K562 (cell line): ENCODE results near the gene CDCA4. TPM values are rescaled to one million over a fixed set of nuclear protein-coding genes. Genes with fewer than 3 reads are reported as not detected.

Experiments
- ATAC-seq: fragments of 200-7000 bp; cut with Tn5 transposase; 3 replicates; pipeline ENCODE4 v1.9.1; 2020; ENCODE audit warnings: moderate library complexity
- BruUV-seq: library from RNA; stranded (reverse); fragments of 400-500 nt; replicated peaks from 2 replicates; lab custom pipeline; 2021; lab: Mats Ljungman, UMichigan
- CTCF ChIA-PET: fragments of 300-600 bp; formaldehyde crosslinking; extraction: SDS; loops from one replicate; lab custom pipeline; 2021; ENCODE audit warnings: low intra/inter-chr PET ratio; lab: Yijun Ruan, JAX
- POLR2A ChIA-PET: fragments of 300-600, 350-650 bp; sonication (Branson Sonifier 250); formaldehyde crosslinking; extraction: SDS; loops from one replicate; lab custom pipeline; 2021; ENCODE audit warnings: antibody characterized with exemption, inconsistent platforms; lab: Yijun Ruan, JAX
- DNase-seq, 4 experiments: peaks; one replicate each; pipeline versions ENCODE4 v3.0.0 to v3.0.0-alpha.2; 2011 to 2018; ENCODE audit warnings: low spot score in 3 of 4, mixed read lengths in 3 of 4; ENCODE audit errors: extremely low read depth in 1 of 4
- FAIRE-seq: peaks from 2 replicates; lab custom pipeline; 2011; peaks lifted over from hg19 to GRCh38; lab: Jason Lieb, UNC
- H2AFZ ChIP-seq: 2 replicates; pipeline ENCODE4 v1.6.0; 2011; ENCODE audit warnings: low read depth, low read length, control low read depth, inconsistent platforms
- H3K27ac ChIP-seq: fragments of 200-600 bp; 3 replicates; pipeline ENCODE4 v1.8.0; 2011; ENCODE audit warnings: low read depth, mild to moderate bottlenecking, control low read depth, inconsistent platforms, low read length, moderate library complexity, mixed read lengths; ENCODE audit errors: extremely low read depth
- H3K27me3 ChIP-seq, 2 experiments: fragments of 300-600 bp in 1 of 2; 2 replicates in 1 of 2; 3 replicates in 1 of 2; pipeline versions ENCODE4 v1.6.0 to v1.8.0; 2011; ENCODE audit warnings: inconsistent platforms in 2 of 2, low read length in 2 of 2, mild to moderate bottlenecking in 1 of 2, mixed read lengths in 1 of 2, moderate library complexity in 1 of 2; ENCODE audit not compliant: control insufficient read depth in 2 of 2, insufficient read depth in 2 of 2
- H3K36me3 ChIP-seq: fragments of 300-600 bp; 3 replicates; pipeline ENCODE4 v1.8.0; 2011; ENCODE audit warnings: mild to moderate bottlenecking, low read length, inconsistent platforms; ENCODE audit not compliant: control insufficient read depth, insufficient read depth
- H3K4me1 ChIP-seq, 2 experiments: fragments of 200-600 bp in 1 of 2; replicated peaks in 1 of 2; 2 replicates in 1 of 2; 3 replicates in 1 of 2; pipeline versions ENCODE4 v1.5.1 to v1.8.0; 2011; ENCODE audit warnings: inconsistent platforms in 2 of 2, low read length in 2 of 2, mild to moderate bottlenecking in 1 of 2, mixed read lengths in 1 of 2, moderate library complexity in 1 of 2; ENCODE audit not compliant: control insufficient read depth in 2 of 2, insufficient read depth in 2 of 2
- H3K4me2 ChIP-seq: 2 replicates; pipeline ENCODE4 v1.6.1; 2011; ENCODE audit warnings: low read length, control low read depth, inconsistent platforms, mixed read lengths; ENCODE audit not compliant: insufficient read depth
- H3K4me3 ChIP-seq: fragments of 200-600 bp; sonication (generic), shearing (Covaris generic); 2 replicates; pipeline ENCODE4 v1.5.1; 2016; ENCODE audit warnings: control low read depth, inconsistent platforms
- H3K79me2 ChIP-seq: fragments of 200-600 bp; 3 replicates; pipeline ENCODE4 v1.8.0; 2011; ENCODE audit warnings: low read length, inconsistent platforms; ENCODE audit not compliant: control insufficient read depth, insufficient read depth
- H3K9ac ChIP-seq, 2 experiments: 2 replicates each; pipeline versions ENCODE4 v1.6.0 to v1.6.1; 2011; ENCODE audit warnings: low read depth in 2 of 2, low read length in 2 of 2, control low read depth in 1 of 2, inconsistent platforms in 1 of 2, mild to moderate bottlenecking in 1 of 2, mixed read lengths in 1 of 2; ENCODE audit not compliant: insufficient read depth in 1 of 2
- H3K9me1 ChIP-seq: one replicate; pipeline ENCODE4 v1.6.0; 2011; ENCODE audit warnings: inconsistent platforms, mild to moderate bottlenecking, low read length, moderate library complexity; ENCODE audit not compliant: control insufficient read depth, insufficient read depth
- H3K9me3 ChIP-seq: replicated peaks from 2 replicates; pipeline ENCODE4 v1.5.1; 2011; ENCODE audit warnings: low read depth, low read length, inconsistent platforms; ENCODE audit not compliant: control insufficient read depth, insufficient read depth
- H4K20me1 ChIP-seq: replicated peaks from 2 replicates; pipeline ENCODE4 v1.6.1; 2011; ENCODE audit warnings: low read length, inconsistent platforms, mixed read lengths; ENCODE audit not compliant: control insufficient read depth, insufficient read depth
- ARNT ChIP-seq, 2 experiments: fragments of 450-650 bp; IDR thresholded peaks; 2 replicates each; pipeline ENCODE4 v1.6.1; 2016; ENCODE audit warnings: mild to moderate bottlenecking in 1 of 2
- KAT7 ChIP-seq: sonication (generic); formaldehyde crosslinking; IDR thresholded peaks from 2 replicates; pipeline ENCODE4 v1.8.0; 2022; ENCODE audit warnings: missing genetic modification reagents, mild to moderate bottlenecking, borderline replicate concordance
- NFATC3 ChIP-seq: fragments of 450-650 bp; IDR thresholded peaks from 2 replicates; pipeline ENCODE4 v1.6.1; 2017; ENCODE audit warnings: mild to moderate bottlenecking
- PTRF ChIP-seq: fragments of 450-650 bp; IDR thresholded peaks from 2 replicates; pipeline ENCODE4 v1.6.1; 2016; ENCODE audit warnings: mild to moderate bottlenecking, missing genetic modification characterization, missing compliant biosample characterization
- ZNF232 ChIP-seq: sonication (generic); formaldehyde crosslinking; IDR thresholded peaks from 2 replicates; pipeline ENCODE4 v1.8.0; 2022; ENCODE audit warnings: mild to moderate bottlenecking, missing genetic modification reagents
- ZNF311 ChIP-seq: fragments of 250-450 bp; sonication (Bioruptor Pico); IDR thresholded peaks from 2 replicates; pipeline ENCODE4 v1.4.0; 2020; ENCODE audit warnings: mild to moderate bottlenecking, moderate library complexity
- ZNF830 ChIP-seq: fragments of 250-450 bp; sonication (Bioruptor Pico); IDR thresholded peaks from 2 replicates; pipeline ENCODE4 v1.5.0; 2021; ENCODE audit warnings: mild to moderate bottlenecking
- WGBS: fragments of 100-300 bp; shearing (Covaris generic); methylation state at CpG from one replicate; pipeline ENCODE4 v1.1.6; 2016; ENCODE audit warnings: low coverage, mixed read lengths; ENCODE audit not compliant: insufficient coverage; ENCODE audit errors: missing lambda C conversion rate; 5-methylcytosine and 5-hydroxymethylcytosine counted together
- in situ Hi-C: fragments of 300-500 bp; cut with MboI; formaldehyde crosslinking; loops from 4 replicates; pipeline ENCODE4 v1.15.0; 2018; ENCODE audit warnings: inconsistent platforms, mixed read lengths
- intact Hi-C: fragments of 100-400 bp; cut with micrococcal nuclease; formaldehyde crosslinking; loops from 2 replicates; pipeline ENCODE4 v1.14.2; 2022
- polyA plus RNA-seq, 8 experiments: library from polyadenylated mRNA; depleted of rRNA in 4 of 8; stranded (reverse) in 5 of 8; unstranded in 3 of 8; fragments of >200 nt; fragmentation: Nextera tagmentation in 2 of 8; fragmentation: Illumina TruSeq in 1 of 8; extraction: Ambion mirVana in 2 of 8; extraction: Trizol in 1 of 8; gene quantifications; 2 replicates each; pipeline versions ENCODE4 v1.2.1 to v1.2.3, GENCODE V29; 2011 to 2014; ENCODE audit warnings: inconsistent platforms in 1 of 8, missing spikeins in 1 of 8
- total RNA-seq, 7 experiments: library from RNA; depleted of rRNA in 6 of 7; stranded (reverse); fragments of >200 nt in 6 of 7; fragmentation: Illumina TruSeq in 2 of 7; extraction: Trizol in 2 of 7; gene quantifications; 2 replicates each; pipeline versions ENCODE4 v1.2.1 to v1.2.3, GENCODE V29; 2011 to 2021; ENCODE audit warnings: low replicate concordance in 1 of 7
- TF ChIP-seq, protein P1 (sequence below): fragments of 250-450 bp; sonication (Bioruptor Pico); IDR thresholded peaks from 2 replicates; pipeline ENCODE4 v1.9.0; 2021; ENCODE audit warnings: mild to moderate bottlenecking
- TF ChIP-seq, protein P2 (sequence below): fragments of 450-650 bp; formaldehyde crosslinking; IDR thresholded peaks from 2 replicates; pipeline ENCODE4 v1.4.0; 2020; ENCODE audit warnings: mild to moderate bottlenecking, moderate library complexity
- TF ChIP-seq, protein P3 (sequence below): fragments of 250-450 bp; sonication (Bioruptor Pico); IDR thresholded peaks from 2 replicates; pipeline ENCODE4 v1.4.0; 2020

CDCA4 gene
- total and polyA plus RNA-seq, 9 of the 15 experiments (the other 6 are each of a cell fraction or from before 2014, with no cell fraction given): 6.6 to 44.2 (median 23.0) TPM

DNA sequence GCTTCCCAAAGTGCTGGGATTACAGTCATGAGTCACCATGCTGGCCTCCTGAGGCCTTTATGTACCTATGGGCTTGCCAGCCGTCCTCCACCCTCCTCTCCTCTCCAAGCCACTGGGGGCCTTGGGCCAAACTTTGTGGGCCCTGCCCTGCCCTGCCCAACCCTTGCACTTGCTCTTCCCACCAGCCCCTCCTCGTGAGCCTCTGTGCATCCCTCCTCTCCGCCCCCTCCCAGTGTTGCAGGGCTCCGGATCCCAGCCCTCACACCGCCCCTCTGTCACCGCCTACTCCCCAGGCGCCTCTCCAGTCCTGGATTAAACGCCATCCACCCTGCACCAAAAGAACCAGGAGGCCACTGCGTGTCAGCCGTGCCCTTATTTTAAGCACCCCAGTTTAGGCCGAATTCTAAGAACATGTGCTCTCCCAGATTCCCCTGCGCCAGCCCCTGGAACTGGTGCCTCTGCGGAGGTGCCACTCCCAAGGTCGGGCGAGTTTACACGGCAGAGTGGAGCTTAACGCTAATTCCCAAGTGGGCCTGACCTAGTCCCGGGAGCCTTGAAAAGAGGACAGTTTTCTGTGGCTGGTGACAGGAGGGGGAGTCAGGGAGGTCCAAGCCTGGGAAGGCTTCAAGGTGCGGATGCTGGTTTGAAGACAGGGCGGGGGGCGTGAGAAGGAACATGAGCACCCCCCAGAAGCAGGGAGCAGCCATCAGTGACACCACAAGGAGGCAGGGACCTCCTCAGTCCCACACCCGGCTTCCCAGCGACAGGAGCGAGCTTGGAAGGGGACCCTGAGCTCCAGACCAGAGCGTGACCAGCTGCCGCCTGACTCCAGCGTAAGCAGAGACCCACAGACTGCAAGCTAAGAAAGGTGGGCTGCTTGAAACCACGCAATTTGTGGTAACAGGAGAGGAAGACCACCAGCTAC lies 21.2 kb upstream of the CDCA4 start:
- Histone ChIP-seq H3K36me3 (no peaks in the 10 kb centered on the region), H3K9ac (no peak overlapping the region; a peak in 1 of 4 replicates), H3K9me1 (no peaks in the 10 kb centered on the region), H3K4me3 (no peak overlapping the region), H4K20me1 (no peaks in the 10 kb centered on the region), H3K27me3 (peaks cover 0 to 8% of the 10 kb centered on the region in 2 experiments; a peak in 4 of 5 replicates), H3K79me2 (no peaks in the 10 kb centered on the region), H3K27ac (no peak overlapping the region), H3K4me2 (no peak overlapping the region), H2AFZ (no peak overlapping the region), H3K9me3 (no peaks in the 10 kb centered on the region), H3K4me1 (peaks cover 0 to 13% of the 10 kb centered on the region in 2 experiments; a peak in 2 of 5 replicates)
- ATAC-seq (no peak), DNase-seq (peak in 1 of 4 experiments; percentile 2), FAIRE-seq (no peak)
- in situ Hi-C loops: no loop called here
- intact Hi-C loops: no loop called here
- ChIA-PET CTCF (interaction anchor here (1.0 kb wide), 1 partner anchor 64 kb away, joined by 3 read pairs; the partner anchor contains the start of gene AHNAK2), POLR2A (interaction anchor here (0.6 to 1.1 kb wide), 4 partner anchors 11 to 150 kb away, joined by 3 to 5 read pairs (median 3); no protein-coding TSS in a partner anchor)
- no TSS peak for BruUV-seq
- 34% methylated on average over 17 of the region's 28 CpGs for WGBS
- TF ChIP-seq, protein P1, sequence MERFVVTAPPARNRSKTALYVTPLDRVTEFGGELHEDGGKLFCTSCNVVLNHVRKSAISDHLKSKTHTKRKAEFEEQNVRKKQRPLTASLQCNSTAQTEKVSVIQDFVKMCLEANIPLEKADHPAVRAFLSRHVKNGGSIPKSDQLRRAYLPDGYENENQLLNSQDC (CRISPR knock-in tag): no peak
- TF ChIP-seq PTRF (tag) (no peak), KAT7 (no peak), ZNF830 (CRISPR knock-in tag) (no peak), ARNT (IDR thresholded peaks at IDR 0.05) (no peak), NFATC3 (no peak), ZNF311 (no peak), ZNF232 (no peak)
- TF ChIP-seq, protein P2, sequence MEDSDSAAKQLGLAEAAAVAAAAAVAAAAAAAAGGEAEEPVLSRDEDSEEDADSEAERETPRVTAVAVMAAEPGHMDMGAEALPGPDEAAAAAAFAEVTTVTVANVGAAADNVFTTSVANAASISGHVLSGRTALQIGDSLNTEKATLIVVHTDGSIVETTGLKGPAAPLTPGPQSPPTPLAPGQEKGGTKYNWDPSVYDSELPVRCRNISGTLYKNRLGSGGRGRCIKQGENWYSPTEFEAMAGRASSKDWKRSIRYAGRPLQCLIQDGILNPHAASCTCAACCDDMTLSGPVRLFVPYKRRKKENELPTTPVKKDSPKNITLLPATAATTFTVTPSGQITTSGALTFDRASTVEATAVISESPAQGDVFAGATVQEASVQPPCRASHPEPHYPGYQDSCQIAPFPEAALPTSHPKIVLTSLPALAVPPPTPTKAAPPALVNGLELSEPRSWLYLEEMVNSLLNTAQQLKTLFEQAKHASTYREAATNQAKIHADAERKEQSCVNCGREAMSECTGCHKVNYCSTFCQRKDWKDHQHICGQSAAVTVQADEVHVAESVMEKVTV (CRISPR knock-in tag): no peak
- TF ChIP-seq, protein P3, sequence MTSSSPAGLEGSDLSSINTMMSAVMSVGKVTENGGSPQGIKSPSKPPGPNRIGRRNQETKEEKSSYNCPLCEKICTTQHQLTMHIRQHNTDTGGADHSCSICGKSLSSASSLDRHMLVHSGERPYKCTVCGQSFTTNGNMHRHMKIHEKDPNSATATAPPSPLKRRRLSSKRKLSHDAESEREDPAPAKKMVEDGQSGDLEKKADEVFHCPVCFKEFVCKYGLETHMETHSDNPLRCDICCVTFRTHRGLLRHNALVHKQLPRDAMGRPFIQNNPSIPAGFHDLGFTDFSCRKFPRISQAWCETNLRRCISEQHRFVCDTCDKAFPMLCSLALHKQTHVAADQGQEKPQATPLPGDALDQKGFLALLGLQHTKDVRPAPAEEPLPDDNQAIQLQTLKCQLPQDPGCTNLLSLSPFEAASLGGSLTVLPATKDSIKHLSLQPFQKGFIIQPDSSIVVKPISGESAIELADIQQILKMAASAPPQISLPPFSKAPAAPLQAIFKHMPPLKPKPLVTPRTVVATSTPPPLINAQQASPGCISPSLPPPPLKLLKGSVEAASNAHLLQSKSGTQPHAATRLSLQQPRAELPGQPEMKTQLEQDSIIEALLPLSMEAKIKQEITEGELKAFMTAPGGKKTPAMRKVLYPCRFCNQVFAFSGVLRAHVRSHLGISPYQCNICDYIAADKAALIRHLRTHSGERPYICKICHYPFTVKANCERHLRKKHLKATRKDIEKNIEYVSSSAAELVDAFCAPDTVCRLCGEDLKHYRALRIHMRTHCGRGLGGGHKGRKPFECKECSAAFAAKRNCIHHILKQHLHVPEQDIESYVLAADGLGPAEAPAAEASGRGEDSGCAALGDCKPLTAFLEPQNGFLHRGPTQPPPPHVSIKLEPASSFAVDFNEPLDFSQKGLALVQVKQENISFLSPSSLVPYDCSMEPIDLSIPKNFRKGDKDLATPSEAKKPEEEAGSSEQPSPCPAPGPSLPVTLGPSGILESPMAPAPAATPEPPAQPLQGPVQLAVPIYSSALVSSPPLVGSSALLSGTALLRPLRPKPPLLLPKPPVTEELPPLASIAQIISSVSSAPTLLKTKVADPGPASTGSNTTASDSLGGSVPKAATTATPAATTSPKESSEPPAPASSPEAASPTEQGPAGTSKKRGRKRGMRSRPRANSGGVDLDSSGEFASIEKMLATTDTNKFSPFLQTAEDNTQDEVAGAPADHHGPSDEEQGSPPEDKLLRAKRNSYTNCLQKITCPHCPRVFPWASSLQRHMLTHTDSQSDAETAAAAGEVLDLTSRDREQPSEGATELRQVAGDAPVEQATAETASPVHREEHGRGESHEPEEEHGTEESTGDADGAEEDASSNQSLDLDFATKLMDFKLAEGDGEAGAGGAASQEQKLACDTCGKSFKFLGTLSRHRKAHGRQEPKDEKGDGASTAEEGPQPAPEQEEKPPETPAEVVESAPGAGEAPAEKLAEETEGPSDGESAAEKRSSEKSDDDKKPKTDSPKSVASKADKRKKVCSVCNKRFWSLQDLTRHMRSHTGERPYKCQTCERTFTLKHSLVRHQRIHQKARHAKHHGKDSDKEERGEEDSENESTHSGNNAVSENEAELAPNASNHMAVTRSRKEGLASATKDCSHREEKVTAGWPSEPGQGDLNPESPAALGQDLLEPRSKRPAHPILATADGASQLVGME (CRISPR knock-in tag): no peak
